HPDE6-E6E7 (cell line): Measurements from ENCODE around the gene NMT2.

Experiments used
- DNase-seq: peaks from one replicate; pipeline ENCODE4 v3.0.0; 2011; ENCODE audit warnings: missing footprints; ENCODE audit errors: extremely low spot score

NMT2 gene

DNA sequence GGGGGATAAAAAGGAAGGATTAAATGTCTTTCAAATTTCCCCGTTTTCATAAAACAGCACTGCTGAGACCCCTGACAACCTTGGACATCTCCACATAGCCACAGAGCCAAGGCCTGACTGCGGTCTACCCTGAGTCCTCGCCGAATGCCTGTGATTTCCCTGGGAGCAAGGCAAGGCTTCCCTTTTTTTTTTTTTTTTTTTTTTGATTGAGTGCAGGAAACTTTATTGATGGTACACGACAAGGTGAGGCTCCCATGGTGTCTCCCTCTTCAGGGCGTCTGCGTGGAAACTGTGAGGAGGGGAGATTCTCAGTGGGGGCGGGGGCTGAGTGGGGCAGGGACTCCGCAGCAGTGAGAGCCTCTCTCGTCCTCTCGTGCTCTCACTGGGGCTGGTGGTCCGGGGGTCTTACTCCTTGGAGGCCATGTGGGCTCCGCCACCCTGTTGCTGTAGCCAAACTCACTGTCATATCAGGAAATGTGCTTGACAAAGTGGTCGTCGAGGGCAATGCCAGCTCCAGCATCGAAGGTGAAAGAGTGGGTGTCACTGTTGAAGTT, 75.6 kb downstream of the NMT2 start:
- no peak for DNase-seq

DNA sequence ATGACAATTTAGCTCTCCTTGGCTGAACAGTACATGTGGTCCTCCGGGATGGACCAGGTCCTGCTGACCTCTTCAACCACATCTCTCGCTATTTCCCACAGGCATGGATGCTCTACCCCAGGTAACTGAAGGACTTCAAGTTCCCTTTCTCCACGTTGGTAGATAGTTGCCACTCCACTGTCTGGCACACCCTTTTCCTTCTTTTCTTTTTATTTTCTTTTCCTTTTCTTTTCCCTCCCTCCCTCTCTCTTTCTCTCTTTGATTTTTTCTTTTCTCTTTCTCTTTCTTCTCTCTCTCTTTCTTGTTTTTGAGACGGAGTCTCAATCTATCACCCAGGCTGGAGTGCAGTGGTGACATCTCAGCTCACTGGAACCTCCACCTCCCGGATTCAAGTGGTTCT, 77.1 kb downstream of the NMT2 start:
- DNase-seq: no peak

DNA sequence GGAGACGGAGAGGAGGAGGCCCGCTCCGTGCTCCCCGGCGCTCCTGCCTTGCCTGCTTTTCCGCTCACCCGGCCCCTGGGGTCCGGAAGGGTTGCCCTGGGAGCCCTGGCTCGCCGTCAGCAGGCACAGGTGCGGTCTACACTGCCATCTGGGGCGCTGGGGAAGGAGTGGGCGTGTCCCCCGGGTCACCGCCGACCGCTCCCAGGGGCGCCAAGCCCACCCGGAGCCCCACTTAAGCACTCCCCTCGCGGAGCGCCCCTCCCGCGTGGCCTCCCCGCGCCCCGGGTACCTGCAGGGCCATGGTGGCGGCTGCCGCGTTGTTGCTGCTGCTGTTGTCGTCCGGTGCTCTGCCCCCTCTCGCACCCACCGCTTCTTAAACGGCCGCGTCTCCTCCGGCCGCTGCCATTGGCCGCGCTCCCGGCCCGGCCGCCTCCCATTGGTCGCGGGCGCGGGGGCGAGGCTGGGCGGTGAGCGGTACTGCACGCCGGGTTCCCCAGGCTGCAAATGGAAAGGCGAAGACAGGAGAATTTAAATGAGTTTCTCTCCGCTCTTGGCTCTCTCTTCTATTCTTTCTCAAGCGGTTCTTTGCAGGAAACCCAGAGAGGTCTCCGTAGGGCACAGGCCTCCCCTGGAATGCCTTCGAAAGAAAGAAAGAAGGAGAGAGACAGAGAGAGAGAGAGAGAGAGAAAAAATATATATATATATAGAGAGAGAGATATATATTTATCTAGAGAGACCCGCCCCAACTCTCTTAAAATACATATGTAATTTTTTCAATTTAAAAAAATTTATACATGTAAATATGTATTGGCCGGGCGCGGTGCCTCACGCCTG, 79.8 kb downstream of the NMT2 start, which contains the start of gene ACBD7:
ACBD7 (minus strand) TSS at position 349 of the 834 bp plus-strand sequence; CDS start at position 301, 48 bp downstream.
- peak; percentile 41 for DNase-seq

DNA sequence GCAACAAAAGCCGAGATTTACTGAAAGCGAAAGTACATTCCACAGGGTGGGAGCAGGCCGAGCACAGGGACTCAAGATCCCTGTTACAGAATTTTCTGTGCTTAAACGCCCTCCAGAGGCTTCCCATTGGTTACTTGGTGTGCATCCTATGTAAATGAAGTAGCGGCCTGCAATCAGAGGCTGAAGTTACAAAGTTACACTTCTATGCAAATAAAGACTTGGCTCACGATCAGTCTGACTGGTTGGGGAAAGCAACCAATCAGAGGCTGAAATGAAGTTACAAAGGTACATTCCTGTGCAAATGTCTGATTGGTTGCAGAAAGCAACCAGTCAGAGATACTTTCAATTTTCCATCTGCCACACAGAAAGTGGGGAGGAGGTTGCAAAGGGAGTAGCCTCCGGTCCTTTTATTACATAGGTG, 84.0 kb downstream of the NMT2 start:
- DNase-seq: peak; percentile 15

DNA sequence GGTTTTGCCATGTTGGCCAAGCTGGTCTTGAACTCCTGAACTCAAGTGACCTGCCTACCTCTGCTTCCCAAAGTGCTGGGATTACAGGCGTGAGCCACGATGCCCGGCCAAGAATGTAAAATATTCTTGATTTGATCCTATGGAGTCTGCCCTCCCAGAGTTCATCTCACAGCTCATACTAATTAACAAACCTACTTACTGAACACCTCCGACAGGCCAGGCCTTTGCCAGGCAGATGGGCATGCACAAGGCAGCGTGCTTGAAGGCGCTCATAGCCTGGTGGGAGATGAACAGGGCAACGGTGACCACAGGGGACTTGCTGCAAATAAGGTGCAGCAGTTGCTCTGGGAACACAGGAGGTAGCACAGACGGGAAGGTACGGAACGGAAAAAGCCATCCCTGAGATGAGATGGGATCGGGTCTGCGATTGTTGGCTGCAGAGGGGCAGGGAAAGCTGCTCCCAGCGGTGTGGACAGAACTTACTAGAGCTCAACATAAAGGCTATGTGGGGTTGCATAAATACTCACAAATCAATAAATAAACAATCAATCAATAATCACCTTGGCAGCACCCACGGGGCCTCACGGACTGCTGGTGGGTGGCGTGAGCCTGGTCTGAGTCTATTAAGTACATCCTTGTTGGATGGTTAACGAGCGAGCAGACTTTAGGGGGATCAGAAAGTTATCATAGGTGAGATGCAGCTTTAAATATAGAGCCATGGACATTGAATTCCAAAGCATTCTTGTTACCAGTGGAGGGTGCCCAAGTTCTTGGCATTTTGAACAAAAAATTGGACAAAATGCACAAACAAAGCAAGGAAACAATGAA, 84.6 kb downstream of the NMT2 start:
- no peak for DNase-seq

DNA sequence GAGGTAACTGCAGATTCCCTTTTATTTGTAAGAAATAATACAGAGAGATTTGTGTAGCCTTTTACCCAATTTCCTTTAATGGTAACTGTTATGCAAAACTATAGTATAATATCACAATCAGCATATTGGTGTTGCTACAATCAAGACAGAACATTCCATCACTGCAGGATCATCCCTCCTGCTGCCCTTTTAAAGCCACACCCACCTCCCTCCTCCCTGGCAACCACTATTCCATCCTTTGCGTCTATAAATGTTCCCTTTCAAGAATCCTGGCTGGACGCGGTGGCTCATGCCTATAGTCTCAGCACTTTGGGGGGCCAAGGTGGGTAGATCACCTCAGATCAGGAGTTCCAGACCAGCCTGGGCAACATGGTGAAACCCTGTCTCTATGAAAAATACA, 93.1 kb downstream of the NMT2 start:
- no peak for DNase-seq

DNA sequence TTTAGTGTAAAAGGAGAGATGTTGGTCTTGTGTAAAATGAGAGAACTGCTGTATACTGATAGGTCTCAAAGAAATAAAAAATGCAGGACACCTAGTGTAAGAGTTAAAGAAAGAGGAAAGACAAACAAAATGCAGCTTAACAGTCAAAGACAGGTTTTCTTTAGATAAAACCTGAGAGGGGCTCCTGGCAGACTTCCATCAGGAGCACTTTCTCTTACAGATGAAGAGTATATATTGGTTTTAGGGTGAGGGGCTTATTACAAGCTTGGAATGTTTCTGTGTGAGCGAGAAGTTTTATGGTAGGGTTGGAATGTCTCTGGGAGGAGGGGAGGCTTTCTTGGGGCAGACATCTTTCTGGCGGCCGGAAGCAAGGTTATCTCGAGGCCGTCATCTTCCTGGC, 96.1 kb downstream of the NMT2 start:
- DNase-seq: no peak

DNA sequence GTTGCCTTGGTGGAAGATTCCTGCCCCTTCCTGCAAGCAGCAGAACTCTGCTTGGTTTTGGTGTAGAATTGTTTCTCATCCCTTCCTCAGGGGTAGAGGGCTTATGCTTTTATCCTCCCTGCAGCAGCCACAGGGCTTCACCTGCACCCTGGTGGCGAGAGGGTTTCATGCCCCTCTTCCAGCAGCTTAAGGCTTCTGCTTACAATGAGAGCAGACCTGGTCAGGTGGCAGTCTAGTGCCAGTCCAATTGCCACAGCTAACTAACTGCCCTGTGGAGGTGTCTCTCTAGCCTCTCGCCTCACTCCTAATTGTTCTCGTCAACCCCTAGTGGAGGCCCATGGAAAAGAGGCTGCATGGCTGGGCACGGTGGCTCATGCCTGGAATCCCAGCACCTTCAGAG, 99.3 kb downstream of the NMT2 start:
- DNase-seq: no peak

DNA sequence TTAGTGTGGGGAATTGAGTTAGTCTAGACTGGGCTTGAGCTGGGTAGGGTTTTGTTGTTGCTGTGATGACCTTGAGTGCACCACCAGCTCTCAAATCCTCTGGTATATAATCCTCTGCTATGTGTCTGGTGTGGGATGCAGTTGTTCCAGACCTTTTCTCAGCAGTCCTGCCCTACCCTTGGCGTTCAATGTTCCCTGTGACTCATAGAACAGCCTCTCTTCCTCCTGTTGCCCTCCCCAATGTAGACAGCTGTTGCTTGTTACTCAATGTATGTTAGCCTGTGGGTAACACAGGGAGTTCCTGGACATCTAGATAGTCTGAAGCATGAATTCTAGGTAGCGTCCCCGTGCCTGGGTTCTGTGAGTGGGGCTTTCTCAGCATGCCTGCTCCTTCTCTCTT, 99.7 kb downstream of the NMT2 start:
- DNase-seq: peak; percentile 26

DNA sequence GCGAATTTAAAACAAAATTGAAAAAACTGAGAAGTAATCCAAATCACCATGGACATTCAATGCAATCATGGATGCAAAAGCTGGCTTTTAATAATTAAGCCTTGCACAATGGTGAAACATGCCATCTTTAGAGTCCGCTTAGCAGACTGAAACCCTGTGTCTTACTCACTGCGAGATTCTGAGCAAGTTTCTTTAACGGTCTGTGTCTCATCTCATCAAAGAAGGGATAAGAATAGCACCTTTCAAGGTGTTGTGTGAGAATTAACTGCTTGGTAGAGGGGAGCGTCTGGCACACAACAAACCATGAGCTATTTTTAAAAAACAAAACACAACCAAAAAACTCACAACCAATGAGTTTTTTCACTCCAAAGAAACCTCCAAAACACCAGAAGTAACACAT, 101.3 kb downstream of the NMT2 start:
- DNase-seq: no peak

DNA sequence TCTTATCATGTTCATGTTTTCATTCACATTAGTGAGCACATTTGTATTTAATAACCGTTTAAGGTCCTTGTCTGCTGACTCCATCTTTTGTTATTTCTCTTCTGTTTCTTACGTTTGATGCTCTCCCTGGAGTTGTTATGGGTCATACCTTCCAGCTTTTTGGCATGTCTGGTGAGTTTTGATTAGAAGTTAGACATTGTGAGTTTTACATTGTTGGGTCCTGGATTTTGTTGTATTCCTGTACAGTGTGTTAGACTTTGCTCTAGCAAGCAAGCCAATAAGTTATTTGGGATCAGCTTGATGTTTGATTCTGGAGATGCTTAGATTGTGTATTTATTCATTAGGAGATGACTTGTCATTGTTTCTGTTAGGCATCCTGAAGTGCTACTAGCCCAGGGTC, 107.9 kb downstream of the NMT2 start:
- DNase-seq: no peak

DNA sequence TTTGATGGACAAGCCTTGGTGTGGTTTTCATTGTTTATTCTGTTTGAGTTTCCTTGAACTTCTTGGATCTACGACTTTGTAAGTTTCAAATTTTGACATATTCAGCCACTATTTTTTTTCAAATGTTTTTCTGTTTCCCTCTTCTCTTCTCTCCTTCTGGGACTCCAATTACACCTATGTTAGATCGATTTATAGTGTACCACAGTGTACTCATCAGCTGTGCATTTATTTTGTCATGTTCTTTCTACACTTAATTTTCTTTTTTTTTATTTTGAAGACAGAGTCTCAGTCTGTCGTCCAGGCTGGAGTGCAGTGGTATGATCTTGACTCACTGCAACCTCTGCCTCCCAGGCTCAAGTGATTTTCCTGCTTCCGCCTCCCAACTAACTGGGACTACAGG, 108.6 kb downstream of the NMT2 start:
- DNase-seq: no peak

DNA sequence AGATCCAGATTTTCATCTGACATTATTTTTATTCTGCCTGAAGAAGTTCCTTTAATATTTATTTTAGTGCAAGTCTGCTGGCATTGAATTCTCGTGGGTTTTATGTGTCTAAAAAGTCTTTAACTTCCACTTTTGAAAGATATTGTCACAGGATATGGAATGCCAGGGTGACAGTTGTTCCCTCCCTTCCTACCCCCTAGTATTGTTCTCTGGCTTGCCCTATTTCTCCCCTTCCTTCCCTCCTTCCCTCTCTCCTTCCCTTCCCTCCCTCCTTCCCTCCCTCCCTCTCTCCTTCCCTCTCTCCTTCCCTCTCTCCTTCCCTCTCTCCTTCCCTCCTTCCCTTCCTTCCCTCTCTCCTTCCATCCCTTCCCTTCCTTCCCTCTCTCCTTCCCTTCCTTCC, 109.8 kb downstream of the NMT2 start:
- DNase-seq: no peak
